CD4-positive, alpha-beta T cell (primary cell): ENCODE results near the gene ZMPSTE24. TPM values are rescaled to one million over a fixed set of nuclear protein-coding genes. Genes with fewer than 3 reads are reported as not detected.

Experiments used
- ATAC-seq: fragments of 200-7000 bp; cut with Tn5 transposase; one replicate; pipeline ENCODE4 v1.10.0; 2022; ENCODE audit warnings: mild to moderate bottlenecking; ENCODE audit not compliant: poor library complexity
- CTCF ChIA-PET: fragments of 350-600 bp; sonication (Branson Sonifier 250); formaldehyde crosslinking; loops from one replicate; lab custom pipeline; 2021; ENCODE audit warnings: antibody characterized with exemption, inconsistent platforms; lab: Charles Lee
- POLR2A ChIA-PET: fragments of 350-600 bp; sonication (Branson Sonifier 250); formaldehyde crosslinking; loops from one replicate; lab custom pipeline; 2021; ENCODE audit warnings: antibody characterized with exemption, inconsistent platforms; lab: Charles Lee
- DNase-seq, 14 experiments: peaks; one replicate each; pipeline ENCODE4 v3.0.0-alpha.2; 2013 to 2020; ENCODE audit warnings: mixed read lengths in 2 of 14
- H3K27ac ChIP-seq, 2 donors: one replicate each; pipeline versions ENCODE4 v1.5.1 to v1.7.0; 2013; ENCODE audit warnings: low read length in 2 of 2, low read depth in 1 of 2, mild to moderate bottlenecking in 1 of 2
- H3K27me3 ChIP-seq, 2 experiments: 1 replicate in 1 of 2; 2 replicates in 1 of 2; pipeline versions ENCODE4 v1.6.1 to v1.7.0; 2013; ENCODE audit warnings: low read length in 2 of 2, control low read depth in 1 of 2, mild to moderate bottlenecking in 1 of 2, moderate library complexity in 1 of 2; ENCODE audit not compliant: insufficient read depth in 2 of 2, control insufficient read depth in 1 of 2
- H3K36me3 ChIP-seq: one replicate; pipeline ENCODE4 v1.6.1; 2013; ENCODE audit warnings: low read length, control low read depth; ENCODE audit not compliant: insufficient read depth
- H3K4me1 ChIP-seq: one replicate; pipeline ENCODE4 v1.6.1; 2013; ENCODE audit warnings: low read length, control low read depth; ENCODE audit not compliant: insufficient read depth
- H3K4me3 ChIP-seq: one replicate; pipeline ENCODE4 v1.5.1; 2013; ENCODE audit warnings: mild to moderate bottlenecking, low read length, moderate library complexity
- H3K9me3 ChIP-seq, 2 experiments: 1 replicate in 1 of 2; 2 replicates in 1 of 2; pipeline versions ENCODE4 v1.6.1 to v1.7.0; 2013; ENCODE audit warnings: low read length in 2 of 2, mild to moderate bottlenecking in 2 of 2, control low read depth in 1 of 2, moderate library complexity in 1 of 2; ENCODE audit not compliant: control insufficient read depth in 1 of 2, insufficient read depth in 1 of 2
- H3K27ac Mint-ChIP-seq: one replicate; pipeline ENCODE4 v1.8.0; 2020; ENCODE audit warnings: mixed read lengths
- H3K27me3 Mint-ChIP-seq: one replicate; pipeline ENCODE4 v1.8.0; 2021; ENCODE audit warnings: mixed read lengths
- H3K36me3 Mint-ChIP-seq: one replicate; pipeline ENCODE4 v1.8.0; 2021; ENCODE audit warnings: low read depth, mixed read lengths
- H3K4me1 Mint-ChIP-seq: one replicate; pipeline ENCODE4 v1.8.0; 2021; ENCODE audit warnings: low read depth, mixed read lengths
- H3K4me3 Mint-ChIP-seq: one replicate; pipeline ENCODE4 v1.8.0; 2020; ENCODE audit warnings: mild to moderate bottlenecking, mixed read lengths
- H3K9me3 Mint-ChIP-seq: one replicate; pipeline ENCODE4 v1.8.0; 2020; ENCODE audit warnings: mixed read lengths
- CTCF ChIP-seq: fragments of 200-600 bp; IDR thresholded peaks from one replicate; pipeline ENCODE4 v1.8.0; 2022; ENCODE audit warnings: antibody characterized with exemption, mild to moderate bottlenecking
- intact Hi-C, 2 experiments: fragments of 100-400 bp; cut with DNase I in 1 of 2; cut with micrococcal nuclease in 1 of 2; formaldehyde crosslinking; loops; one replicate each; pipeline versions ENCODE4 v1.15.1 to v1.9.0; 2023 to 2025; cut with DNase I, micrococcal nuclease
- total RNA-seq, 174 experiments: library from RNA in 2 of 174; stranded (reverse) in 2 of 174; gene quantifications; one replicate each; pipeline ENCODE4 v1.2.3 and lab custom pipeline; 2021 to 2026

Gene ZMPSTE24
- total RNA-seq, 2 experiments from 2014 or later: 8.7 to 8.8 TPM

- H3K9me3 ChIP-seq: no peaks in the 10 kb centered on the region
- POLR2A ChIA-PET: no interaction called here
- H3K27me3 ChIP-seq: peaks cover 0 to 5% of the 10 kb centered on the region in 2 experiments
- DNase-seq: peak in 5 of 14 experiments; percentile 15 to 68 (median 55)
- H3K4me3 ChIP-seq: peak overlapping the region; percentile 2
- no peak for ATAC-seq
- no peak overlapping the region for H3K27ac Mint-ChIP-seq
- H3K4me3 Mint-ChIP-seq: no peak overlapping the region
- H3K36me3 Mint-ChIP-seq: no peaks in the 10 kb centered on the region
- peaks cover 49% of the 10 kb centered on the region for H3K4me1 ChIP-seq
- peaks cover 9% of the 10 kb centered on the region for H3K27me3 Mint-ChIP-seq
- no peak overlapping the region for H3K27ac ChIP-seq
- no peaks in the 10 kb centered on the region for H3K36me3 ChIP-seq
- H3K9me3 Mint-ChIP-seq: no peaks in the 10 kb centered on the region
- CTCF ChIA-PET: interaction anchor here (2.0 kb wide), 1 partner anchor 26 kb away, joined by 7 read pairs; no protein-coding TSS in a partner anchor
- no peak for TF ChIP-seq CTCF
- intact Hi-C loops: no loop called here
- H3K4me1 Mint-ChIP-seq: peaks cover 22% of the 10 kb centered on the region
Measured at GRCh38 chr1:40312238-40313205, 54.5 kb downstream of the ZMPSTE24 start.

GRCh38 chr1:40313329-40313957 lies 55.4 kb downstream of the ZMPSTE24 start:
- no peaks in the 10 kb centered on the region for H3K36me3 ChIP-seq
- Mint-ChIP-seq H3K27me3 (peaks cover 16% of the 10 kb centered on the region), H3K4me1 (peaks cover 27% of the 10 kb centered on the region), H3K27ac (no peak overlapping the region), H3K4me3 (no peak overlapping the region), H3K9me3 (no peaks in the 10 kb centered on the region), H3K36me3 (no peaks in the 10 kb centered on the region)
- no peak for TF ChIP-seq CTCF
- ChIA-PET POLR2A (no interaction called here), CTCF (interaction anchor here (2.0 kb wide), 1 partner anchor 25 kb away, joined by 7 read pairs; no protein-coding TSS in a partner anchor)
- H3K4me1 ChIP-seq: peaks cover 51% of the 10 kb centered on the region
- no peak overlapping the region for H3K4me3 ChIP-seq
- no peak for DNase-seq
- ATAC-seq: no peak
- intact Hi-C loops: no loop called here
- H3K9me3 ChIP-seq: no peaks in the 10 kb centered on the region
- peaks cover 0 to 9% of the 10 kb centered on the region in 2 experiments for H3K27me3 ChIP-seq
- H3K27ac ChIP-seq: no peak overlapping the region

GRCh38 chr1:40313958-40314720 lies 56.1 kb downstream of the ZMPSTE24 start:
- ATAC-seq (no peak), DNase-seq (no peak)
- ChIA-PET CTCF (interaction anchor here (0.7 to 2.8 kb wide), 8 partner anchors 24 to 170 kb away, joined by 3 to 17 read pairs (median 6); no protein-coding TSS in a partner anchor), POLR2A (interaction anchor here (0.7 to 3.2 kb wide), 3 partner anchors 16 to 72 kb away, joined by 3 to 24 read pairs (median 5); partner anchors contain the start of gene ZMPSTE24)
- Histone ChIP-seq H3K4me3 (no peak overlapping the region), H3K27me3 (peaks cover 0 to 11% of the 10 kb centered on the region in 2 experiments), H3K27ac (no peak overlapping the region), H3K4me1 (peaks cover 51% of the 10 kb centered on the region), H3K36me3 (no peaks in the 10 kb centered on the region), H3K9me3 (no peaks in the 10 kb centered on the region)
- Mint-ChIP-seq H3K4me1 (peaks cover 34% of the 10 kb centered on the region), H3K36me3 (no peaks in the 10 kb centered on the region), H3K4me3 (peak overlapping the region; percentile 42), H3K27ac (peak overlapping the region; percentile 64), H3K9me3 (no peaks in the 10 kb centered on the region), H3K27me3 (peaks cover 22% of the 10 kb centered on the region)
- no peak for TF ChIP-seq CTCF
- intact Hi-C loops: loop anchor here (2.0 kb wide), 4 partner anchors 55 to 161 kb away; partner anchors contain the start of gene ZMPSTE24 (in 1 of the 2)
